GM19397 (cell line): ENCODE data around the gene PODNL1.
A peak's percentile ranks its signal among the peaks of the same experiment; 100 is the strongest.

Experiments
- ATAC-seq: cut with Tn5 transposase; IDR thresholded peaks from one replicate; pipeline ENCODE4 v1.9.1; 2021; ENCODE audit warnings: mild to moderate bottlenecking, moderate library complexity; ENCODE audit not compliant: unreplicated experiment

Gene PODNL1

DNA sequence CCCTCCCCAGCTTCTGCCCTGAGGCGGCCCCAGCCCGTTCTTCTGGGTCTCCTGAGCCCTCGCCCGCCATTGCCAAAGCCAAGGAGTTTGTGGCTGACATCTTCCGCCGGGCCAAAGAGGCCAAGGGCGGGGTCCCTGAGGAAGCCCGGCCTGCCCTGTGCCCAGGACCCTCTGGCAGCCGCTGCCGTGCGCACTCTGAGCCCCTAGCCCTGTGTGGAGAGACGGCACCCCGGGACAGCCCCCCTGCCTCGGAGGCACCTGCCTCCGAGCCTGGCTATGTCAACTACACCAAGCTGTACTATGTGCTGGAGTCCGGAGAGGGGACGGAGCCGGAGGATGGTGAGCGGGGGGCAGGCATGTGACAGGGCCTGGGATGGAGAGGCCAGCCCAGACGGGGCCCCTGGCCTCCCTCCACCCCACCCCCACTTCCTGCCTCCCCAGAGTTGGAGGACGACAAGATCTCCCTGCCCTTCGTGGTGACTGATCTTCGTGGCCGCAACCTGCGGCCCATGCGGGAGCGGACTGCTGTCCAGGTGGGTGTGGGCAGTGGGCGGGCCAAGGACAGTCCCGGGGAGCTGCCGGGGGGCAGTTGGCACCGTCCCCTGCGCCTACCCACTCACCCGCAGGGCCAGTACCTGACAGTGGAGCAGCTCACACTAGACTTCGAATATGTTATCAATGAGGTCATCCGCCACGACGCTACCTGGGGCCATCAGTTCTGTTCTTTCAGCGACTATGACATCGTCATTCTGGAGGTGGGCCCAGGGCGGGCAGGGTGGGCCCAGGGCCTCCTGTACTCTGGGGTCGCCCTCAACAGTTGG is 21.1 kb upstream of the PODNL1 start:
- ATAC-seq, result no peak

DNA sequence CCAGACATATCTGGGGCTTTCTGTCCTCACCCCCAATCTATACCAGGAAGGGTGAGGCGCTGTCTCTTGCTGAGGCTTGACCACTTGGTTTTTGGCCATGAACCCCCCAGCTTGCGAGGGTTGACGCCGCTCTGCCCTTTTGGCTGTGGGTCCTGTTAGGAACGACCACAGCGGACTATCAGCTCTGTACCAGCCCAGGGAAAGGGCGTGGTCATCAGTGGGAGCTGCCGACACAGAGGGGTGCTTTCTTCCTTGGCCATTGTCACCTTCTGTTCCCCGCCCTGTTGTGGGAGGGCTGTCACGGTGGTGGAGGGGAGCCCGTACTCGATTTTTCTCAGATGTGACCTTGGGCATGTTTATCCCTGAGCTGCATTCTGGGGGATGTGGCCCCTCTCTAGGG is 19.8 kb upstream of the PODNL1 start:
- ATAC-seq, result no peak

GRCh38 chr19:13957051-13957450 is 18.8 kb upstream of the PODNL1 start:
- ATAC-seq, result no peak

- ATAC-seq, result no peak
These were observed 18.1 kb upstream of the PODNL1 start for GRCh38 chr19:13956365-13956744.

DNA sequence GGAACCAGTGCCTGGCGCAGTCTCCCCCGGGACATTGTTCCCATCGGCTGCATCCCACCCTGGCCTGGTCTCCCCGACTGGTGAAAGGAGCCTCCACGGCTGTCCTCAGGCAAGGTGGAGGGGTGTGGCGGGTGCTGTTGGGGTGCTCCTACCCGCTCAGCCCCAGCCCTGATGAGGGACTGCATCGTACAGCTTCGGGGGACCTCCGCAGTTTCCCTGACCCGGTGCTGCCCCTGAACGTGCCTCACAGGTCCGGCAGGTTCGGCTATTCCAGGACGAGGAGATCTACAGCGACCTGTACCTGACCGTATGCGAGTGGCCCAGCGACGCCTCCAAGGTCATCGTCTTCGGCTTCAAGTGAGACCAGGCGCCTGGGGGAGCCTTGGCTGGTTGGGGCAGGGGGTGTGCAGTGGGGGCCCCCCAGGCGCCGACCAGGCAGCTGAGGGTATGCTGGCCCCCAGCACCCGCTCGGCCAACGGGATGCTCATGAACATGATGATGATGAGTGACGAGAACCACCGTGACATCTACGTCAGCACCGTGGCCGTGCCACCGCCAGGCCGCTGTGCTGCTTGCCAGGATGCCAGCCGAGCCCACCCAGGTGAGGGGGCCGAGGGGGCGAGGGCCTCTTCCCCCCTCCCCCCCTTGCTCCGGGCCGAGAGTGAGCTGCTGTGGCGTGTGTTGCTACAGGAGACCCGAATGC is 17.6 kb upstream of the PODNL1 start:
- ATAC-seq, result no peak

GRCh38 chr19:13954185-13954584 is 16.0 kb upstream of the PODNL1 start:
- ATAC-seq, result no peak

DNA sequence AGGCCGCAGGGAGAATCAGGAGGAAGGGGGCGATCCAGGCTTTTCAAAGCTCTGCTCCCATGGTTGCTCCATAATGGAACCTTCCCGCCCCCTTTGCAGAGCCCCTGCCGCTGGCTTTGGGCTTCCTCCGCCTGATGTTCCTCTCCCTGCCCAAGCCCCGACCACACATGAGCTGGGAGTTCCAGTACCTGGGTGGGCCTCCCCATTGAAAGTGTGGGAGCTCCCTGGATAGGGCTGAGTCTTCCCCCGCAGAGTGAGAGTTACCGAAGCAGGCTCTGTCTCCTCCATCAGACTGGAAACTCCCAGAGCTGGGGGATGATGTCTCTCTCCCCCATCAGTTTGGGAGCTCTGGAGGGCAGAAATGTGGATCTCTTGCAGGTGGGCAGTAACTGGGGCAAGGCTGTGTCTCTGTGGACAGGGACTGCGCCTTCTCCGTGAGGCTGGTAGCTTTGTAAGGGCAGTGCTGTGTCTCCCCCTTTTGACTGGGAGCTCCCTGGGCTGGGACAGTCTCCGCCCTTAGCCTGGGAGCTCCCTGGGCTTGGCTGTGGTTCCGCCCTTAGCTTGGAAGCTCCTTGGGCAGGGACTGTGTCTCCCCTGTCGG is 14.8 kb upstream of the PODNL1 start:
- no peak for ATAC-seq

GRCh38 chr19:13952154-13952930 is 14.1 kb upstream of the PODNL1 start, which contains the start of gene DCAF15:
Gene DCAF15 (plus strand): TSS chr19:13952509. CDS start chr19:13952513, 4 bp downstream.
- ATAC-seq, result peak; percentile 93

DNA sequence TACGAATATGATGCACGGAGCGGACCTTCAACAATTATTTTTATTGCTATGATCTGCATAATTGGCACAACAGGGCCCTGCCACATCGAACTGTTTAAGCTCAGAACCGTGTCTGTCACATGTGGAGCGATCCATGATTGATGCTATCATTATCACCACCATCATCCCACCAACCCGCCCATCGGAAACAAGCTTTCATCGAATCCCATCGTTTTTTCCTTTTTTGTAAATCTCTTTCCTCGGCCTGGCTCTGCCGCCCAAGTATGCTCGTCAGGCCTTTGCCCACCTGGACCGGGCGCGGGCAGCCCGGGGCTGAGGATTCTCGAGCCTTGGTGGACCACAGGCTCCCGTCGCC is 13.6 kb upstream of the PODNL1 start:
- ATAC-seq, result no peak

GRCh38 chr19:13951043-13951442 is 12.8 kb upstream of the PODNL1 start:
- no peak for ATAC-seq

- no peak for ATAC-seq
These were observed 8.2 kb upstream of the PODNL1 start for GRCh38 chr19:13946414-13946813.

DNA sequence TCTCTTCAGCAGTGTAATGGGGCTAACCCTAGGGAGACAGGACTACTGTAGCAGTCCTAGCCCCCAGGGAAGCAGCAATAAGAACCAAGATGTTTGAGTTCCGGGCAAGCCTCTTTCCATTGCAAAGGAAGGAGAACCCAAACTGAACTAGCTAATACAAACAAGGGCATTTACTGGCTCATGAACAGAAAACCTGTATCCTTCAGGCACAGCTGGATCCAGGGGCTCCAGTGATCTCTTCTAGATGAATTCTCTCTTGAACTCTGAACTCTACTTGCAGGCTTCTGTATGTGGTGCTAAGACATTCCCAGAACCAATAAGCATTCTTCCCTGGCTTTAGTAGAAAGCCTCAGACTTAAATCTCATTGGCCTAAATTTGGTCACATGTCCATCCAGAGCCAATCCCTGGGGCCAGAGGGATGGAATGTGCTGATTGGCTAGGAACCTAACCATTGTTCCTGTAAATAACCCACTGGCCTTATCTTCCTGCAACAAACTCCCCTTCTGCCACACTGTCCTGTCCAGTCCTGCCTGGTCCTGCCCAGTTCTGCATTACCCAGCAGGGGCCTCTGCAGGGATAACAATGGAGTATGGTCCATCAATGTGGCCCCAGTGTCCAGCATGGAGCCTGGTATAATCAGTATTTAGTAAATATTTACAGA is 3.9 kb upstream of the PODNL1 start:
- no peak for ATAC-seq

DNA sequence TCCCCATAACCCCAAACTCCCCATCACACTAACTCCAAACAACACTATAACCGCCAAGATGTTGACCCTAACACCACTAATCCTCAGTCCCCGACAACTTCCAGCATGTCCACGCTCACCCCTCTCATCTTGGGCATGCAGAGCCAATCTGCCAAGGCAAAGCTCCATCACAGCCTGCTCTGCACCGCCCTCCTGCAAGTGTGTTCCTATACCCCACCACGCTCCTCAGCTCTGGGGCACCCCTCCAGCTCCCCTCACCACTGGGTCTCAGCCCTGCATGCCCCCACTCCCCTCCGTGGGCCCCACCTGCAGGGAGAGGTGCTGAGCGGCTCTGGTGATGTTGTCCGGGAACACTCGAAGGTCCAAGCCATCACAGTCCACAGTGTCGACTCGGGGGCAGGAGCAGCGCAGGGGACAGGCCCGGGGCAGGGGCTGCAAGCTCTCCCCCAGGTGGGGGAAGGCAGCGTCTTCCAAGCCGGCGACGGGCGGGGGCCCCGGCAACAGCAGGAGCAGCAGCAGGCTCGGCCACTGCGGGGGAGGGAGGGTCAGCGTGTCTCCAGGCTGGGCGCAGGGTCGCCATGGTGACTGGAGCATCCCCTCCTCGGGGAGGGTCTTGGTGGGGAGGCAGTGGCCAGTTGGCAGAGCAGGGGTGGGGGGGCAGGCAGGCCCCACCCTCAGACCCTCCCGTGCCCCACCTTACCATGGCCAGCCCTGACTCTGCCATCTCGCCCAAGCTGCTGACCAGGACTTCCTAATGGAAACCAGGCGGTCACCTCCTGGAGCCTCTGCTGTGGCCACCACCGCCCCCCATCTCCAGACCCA is 527 bp downstream of the PODNL1 start:
- no peak for ATAC-seq

GRCh38 chr19:13935765-13936510 is 2.3 kb downstream of the PODNL1 start:
- no peak for ATAC-seq

DNA sequence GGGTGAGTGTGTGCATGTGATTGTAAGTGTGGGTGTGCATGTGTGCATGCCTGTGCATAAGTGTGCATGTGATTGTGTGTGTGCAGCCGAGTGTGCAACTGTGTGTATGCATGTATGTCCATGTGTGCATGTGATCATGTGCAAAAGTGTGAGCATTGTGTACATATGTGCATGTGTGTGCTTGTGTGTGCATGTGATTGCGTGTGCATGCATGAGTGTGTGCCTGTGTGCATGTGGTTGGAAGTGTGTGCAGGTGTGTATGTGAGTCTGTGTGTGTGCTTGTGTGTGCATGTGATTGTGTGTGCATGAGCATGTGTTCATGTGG is 3.5 kb downstream of the PODNL1 start:
- ATAC-seq, result no peak

- ATAC-seq, result no peak
These were observed 5.3 kb downstream of the PODNL1 start for GRCh38 chr19:13932911-13933393.

- no peak for ATAC-seq
These were observed 6.0 kb downstream of the PODNL1 start for GRCh38 chr19:13932149-13932637.

DNA sequence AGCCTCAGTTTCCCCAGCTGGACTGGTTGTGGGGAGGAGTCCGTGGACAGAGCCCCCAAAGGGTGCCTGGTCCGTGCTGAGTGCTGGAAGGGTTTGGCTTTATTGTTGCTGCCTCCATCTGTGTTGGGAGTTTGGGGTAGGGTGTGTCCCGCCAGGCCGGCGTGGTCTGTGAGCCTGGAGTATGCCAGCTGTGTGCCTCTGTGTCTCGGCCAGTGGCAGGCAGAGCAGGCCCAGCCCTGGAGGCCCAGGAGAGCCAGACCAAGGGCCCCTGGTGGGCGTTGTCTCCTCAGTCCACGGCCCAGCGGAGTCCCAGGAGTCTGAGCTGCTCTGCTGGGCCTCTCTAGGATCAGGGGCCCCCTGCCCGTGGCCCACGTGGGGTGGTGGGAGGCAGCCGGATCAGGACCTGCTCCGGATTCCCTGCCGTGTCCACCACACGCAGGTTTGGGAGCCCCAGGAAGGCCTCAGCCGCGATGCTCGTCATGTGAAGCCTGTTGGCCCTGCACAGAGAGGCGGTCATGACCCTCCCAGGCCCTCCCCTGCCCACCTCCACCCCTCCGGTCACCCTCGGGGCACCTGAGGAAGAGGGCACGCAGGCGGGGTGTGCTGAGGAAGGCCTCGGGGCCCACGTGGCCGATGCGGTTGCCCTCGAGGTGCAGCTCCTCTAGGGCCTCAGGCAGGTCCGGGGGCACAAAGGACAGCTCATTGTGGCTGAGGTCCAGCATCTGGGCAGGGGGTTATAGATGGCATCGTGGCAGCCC is 6.6 kb downstream of the PODNL1 start:
- no peak for ATAC-seq
